ENCODE data around the gene CCDC57. TPM values are rescaled to one million over a fixed set of nuclear protein-coding genes. Genes with fewer than 3 reads are reported as not detected.
A peak's percentile ranks its signal among the peaks of the same experiment; 100 is the strongest.

CCDC57 gene
- total and polyA plus RNA-seq, 9 of the 15 experiments (the other 6 are each of a cell fraction or from before 2014, with no cell fraction given) = 0.83 to 36.2 (median 13.6) TPM

DNA sequence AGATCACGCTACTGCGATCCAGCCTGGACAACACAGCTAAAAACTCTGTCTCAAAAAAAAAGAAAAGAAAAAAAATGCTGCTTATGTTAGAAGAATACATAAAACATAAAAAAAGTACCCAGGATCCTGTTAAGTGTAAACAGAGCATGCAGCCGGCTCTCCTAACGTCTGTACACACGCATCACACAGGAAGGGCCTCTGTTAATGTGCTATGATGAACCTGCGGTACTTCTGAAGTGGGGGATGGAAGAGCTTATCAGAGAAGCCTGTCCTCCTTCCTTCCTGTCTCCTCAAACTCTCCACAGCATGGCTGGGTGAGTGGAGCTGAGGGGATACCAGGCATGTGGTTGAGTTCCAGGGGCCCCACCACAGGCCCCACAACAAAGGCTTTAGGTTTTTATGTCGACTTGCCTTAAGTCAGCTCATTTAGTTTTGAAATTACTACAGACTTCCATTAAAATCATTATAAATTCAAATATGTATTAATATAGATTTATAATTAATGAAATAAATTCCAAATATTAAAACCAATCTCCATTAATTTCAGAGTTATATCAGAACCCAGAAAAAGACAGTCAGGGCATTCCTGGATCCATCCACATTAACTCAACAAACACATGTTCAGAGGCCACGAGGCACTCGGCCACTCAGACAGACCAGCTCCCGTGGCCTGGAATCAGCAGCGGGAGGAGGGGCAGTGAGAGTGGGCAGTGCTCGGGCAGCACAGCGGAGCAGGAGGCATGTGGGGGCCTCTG lies 11.7 kb downstream of the CCDC57 start (continued):
- TF ChIP-seq, protein P1, sequence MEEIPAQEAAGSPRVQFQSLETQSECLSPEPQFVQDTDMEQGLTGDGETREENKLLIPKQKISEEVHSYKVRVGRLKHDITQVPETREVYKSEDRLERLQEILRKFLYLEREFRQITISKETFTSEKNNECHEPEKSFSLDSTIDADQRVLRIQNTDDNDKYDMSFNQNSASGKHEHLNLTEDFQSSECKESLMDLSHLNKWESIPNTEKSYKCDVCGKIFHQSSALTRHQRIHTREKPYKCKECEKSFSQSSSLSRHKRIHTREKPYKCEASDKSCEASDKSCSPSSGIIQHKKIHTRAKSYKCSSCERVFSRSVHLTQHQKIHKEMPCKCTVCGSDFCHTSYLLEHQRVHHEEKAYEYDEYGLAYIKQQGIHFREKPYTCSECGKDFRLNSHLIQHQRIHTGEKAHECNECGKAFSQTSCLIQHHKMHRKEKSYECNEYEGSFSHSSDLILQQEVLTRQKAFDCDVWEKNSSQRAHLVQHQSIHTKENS (CRISPR knock-in tag; IDR thresholded peaks at IDR 0.05) = no peak
- TF ChIP-seq ZNF354B (CRISPR knock-in tag; IDR thresholded peaks at IDR 0.05) (no peak), ZNF23 (CRISPR knock-in tag; IDR thresholded peaks at IDR 0.05) (no peak), SAFB2 (IDR thresholded peaks at IDR 0.05; ENCODE audit: borderline replicate concordance, low read depth, low read length, severe bottlenecking) (no peak), PTBP1 (IDR thresholded peaks at IDR 0.05; ENCODE audit: low read depth, low read length) (no peak), ZNF263 (CRISPR knock-in tag; IDR thresholded peaks at IDR 0.05; ENCODE audit: borderline replicate concordance) (no peak), HMGN3 (IDR thresholded peaks at IDR 0.05; ENCODE audit: borderline replicate concordance, extremely low read depth, insufficient read length, low read depth, low read length) (no peak), RFX5 (IDR thresholded peaks at IDR 0.05; ENCODE audit: low read depth, low read length) (no peak), HDAC6 (IDR thresholded peaks at IDR 0.05; ENCODE audit: low read depth, low read length) (no peak), ZNF586 (CRISPR knock-in tag; conservative IDR thresholded peaks at IDR 0.05) (no peak), ZNF696 (CRISPR knock-in tag; conservative IDR thresholded peaks at IDR 0.05) (no peak), NEUROD1 (IDR thresholded peaks at IDR 0.05; ENCODE audit: borderline replicate concordance, low read depth, low read length, partially characterized antibody) (peak; percentile 49), SP1 (CRISPR knock-in tag; IDR thresholded peaks at IDR 0.05) (no peak), NCOA4 (IDR thresholded peaks at IDR 0.05; ENCODE audit: partially characterized antibody) (no peak), SRSF7 (optimal IDR thresholded peaks at IDR 0.05; ENCODE audit: low read depth, low read length) (no peak)
- TF ChIP-seq, protein P2, sequence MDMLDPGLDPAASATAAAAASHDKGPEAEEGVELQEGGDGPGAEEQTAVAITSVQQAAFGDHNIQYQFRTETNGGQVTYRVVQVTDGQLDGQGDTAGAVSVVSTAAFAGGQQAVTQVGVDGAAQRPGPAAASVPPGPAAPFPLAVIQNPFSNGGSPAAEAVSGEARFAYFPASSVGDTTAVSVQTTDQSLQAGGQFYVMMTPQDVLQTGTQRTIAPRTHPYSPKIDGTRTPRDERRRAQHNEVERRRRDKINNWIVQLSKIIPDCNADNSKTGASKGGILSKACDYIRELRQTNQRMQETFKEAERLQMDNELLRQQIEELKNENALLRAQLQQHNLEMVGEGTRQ (CRISPR knock-in tag; IDR thresholded peaks at IDR 0.05) = no peak
- TF ChIP-seq, protein P3, sequence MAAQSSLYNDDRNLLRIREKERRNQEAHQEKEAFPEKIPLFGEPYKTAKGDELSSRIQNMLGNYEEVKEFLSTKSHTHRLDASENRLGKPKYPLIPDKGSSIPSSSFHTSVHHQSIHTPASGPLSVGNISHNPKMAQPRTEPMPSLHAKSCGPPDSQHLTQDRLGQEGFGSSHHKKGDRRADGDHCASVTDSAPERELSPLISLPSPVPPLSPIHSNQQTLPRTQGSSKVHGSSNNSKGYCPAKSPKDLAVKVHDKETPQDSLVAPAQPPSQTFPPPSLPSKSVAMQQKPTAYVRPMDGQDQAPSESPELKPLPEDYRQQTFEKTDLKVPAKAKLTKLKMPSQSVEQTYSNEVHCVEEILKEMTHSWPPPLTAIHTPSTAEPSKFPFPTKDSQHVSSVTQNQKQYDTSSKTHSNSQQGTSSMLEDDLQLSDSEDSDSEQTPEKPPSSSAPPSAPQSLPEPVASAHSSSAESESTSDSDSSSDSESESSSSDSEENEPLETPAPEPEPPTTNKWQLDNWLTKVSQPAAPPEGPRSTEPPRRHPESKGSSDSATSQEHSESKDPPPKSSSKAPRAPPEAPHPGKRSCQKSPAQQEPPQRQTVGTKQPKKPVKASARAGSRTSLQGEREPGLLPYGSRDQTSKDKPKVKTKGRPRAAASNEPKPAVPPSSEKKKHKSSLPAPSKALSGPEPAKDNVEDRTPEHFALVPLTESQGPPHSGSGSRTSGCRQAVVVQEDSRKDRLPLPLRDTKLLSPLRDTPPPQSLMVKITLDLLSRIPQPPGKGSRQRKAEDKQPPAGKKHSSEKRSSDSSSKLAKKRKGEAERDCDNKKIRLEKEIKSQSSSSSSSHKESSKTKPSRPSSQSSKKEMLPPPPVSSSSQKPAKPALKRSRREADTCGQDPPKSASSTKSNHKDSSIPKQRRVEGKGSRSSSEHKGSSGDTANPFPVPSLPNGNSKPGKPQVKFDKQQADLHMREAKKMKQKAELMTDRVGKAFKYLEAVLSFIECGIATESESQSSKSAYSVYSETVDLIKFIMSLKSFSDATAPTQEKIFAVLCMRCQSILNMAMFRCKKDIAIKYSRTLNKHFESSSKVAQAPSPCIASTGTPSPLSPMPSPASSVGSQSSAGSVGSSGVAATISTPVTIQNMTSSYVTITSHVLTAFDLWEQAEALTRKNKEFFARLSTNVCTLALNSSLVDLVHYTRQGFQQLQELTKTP (IDR thresholded peaks at IDR 0.05; ENCODE audit: low read depth in 1 of 2, partially characterized antibody in 2 of 2) = no peak
- TF ChIP-seq, protein P4, sequence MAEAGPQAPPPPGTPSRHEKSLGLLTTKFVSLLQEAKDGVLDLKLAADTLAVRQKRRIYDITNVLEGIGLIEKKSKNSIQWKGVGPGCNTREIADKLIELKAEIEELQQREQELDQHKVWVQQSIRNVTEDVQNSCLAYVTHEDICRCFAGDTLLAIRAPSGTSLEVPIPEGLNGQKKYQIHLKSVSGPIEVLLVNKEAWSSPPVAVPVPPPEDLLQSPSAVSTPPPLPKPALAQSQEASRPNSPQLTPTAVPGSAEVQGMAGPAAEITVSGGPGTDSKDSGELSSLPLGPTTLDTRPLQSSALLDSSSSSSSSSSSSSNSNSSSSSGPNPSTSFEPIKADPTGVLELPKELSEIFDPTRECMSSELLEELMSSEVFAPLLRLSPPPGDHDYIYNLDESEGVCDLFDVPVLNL (CRISPR knock-in tag; IDR thresholded peaks at IDR 0.05; ENCODE audit: low read depth) = no peak
- TF ChIP-seq, protein P5, sequence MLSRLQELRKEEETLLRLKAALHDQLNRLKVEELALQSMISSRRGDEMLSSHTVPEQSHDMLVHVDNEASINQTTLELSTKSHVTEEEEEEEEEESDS (CRISPR knock-in tag; IDR thresholded peaks at IDR 0.05) = no peak
